ENCODE data around the gene SPATA25.

SPATA25 gene

DNA sequence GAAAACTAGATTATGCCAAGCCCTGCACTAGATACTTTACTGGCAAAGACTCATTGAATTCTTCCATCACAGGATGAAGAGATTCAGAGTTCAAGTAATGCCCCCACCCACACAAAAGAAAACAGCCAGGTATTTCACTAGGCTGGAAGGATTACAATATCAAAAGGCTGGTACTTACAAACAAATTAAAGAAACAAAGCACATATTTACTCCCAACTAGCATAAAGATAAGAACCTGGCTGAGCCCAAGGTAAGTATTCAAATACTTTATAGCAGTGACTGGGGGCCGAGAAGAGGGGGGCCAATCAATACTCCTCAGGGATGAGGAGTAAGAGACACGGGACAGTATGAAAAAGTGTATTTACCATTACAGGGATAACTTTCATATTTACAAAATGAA lies 33.9 kb downstream of the SPATA25 start:
- no peak for TF ChIP-seq ZNF274 (IDR thresholded peaks at IDR 0.05; ENCODE audit: low read depth, low read length)
- H3K4me3 ChIP-seq (ENCODE audit: low read length) = no peak overlapping the region

DNA sequence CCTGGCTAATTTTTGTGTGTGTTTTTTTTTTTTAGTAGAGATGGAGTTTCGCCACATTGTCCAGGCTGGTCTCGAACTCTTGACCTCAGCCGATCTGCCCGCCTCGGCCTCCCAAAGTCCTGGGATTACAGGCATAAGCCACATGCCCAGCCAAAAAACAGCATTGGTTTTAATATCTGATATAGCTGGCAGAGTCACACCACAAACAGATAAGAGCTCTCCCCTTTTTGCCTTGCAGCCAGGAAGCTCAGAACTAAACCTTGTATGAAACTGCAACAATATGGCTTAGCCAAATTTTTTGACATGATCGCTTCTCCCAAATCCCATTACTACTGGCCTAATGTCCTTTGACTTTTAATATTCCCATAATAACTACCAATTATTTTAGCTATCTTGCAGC lies 35.1 kb downstream of the SPATA25 start:
- no peak overlapping the region for H3K4me3 ChIP-seq (ENCODE audit: low read length)
- TF ChIP-seq ZNF274 (IDR thresholded peaks at IDR 0.05; ENCODE audit: low read depth, low read length) = no peak

DNA sequence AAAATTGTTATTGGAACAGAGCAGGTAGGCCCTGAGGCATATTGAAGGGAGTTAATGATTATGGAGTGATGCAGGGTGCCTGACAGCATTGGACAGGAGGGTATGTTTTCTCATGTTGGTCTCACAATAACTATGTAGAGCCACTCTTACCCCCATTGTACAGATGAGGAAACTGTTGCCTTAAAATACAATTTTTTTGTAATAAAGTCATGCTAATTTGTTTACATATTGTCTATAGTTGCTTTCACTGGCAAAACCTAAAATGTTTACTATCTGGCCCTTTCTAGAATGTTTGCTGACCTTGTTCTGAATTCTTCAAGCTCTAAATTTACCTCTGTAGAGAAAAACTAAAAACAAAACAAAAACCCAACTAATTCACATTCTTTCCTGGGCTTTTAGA lies 35.9 kb downstream of the SPATA25 start:
- no peak for TF ChIP-seq ZNF274 (IDR thresholded peaks at IDR 0.05; ENCODE audit: low read depth, low read length)
- H3K4me3 ChIP-seq (ENCODE audit: low read length) = no peak overlapping the region

DNA sequence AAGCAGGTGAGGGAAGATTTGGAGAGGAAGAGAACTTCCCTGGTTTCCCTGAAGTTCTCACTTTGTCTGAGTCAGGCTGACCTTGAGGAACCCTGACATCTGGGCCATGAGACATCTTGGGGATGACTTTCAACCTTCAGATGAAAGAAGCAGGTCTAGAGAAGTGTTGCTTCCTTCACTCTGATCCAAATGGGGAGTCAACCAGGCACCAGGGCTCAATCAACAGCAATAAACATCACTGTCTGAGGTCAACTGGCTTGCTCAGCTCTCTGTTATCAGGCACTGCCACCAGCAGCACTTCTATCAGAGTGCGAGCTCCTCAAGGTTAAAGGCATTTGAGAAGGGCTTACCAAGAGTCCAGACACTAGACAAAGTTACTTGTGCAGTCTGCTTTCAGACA lies 36.5 kb downstream of the SPATA25 start:
- no peak for TF ChIP-seq ZNF274 (IDR thresholded peaks at IDR 0.05; ENCODE audit: low read depth, low read length)
- H3K4me3 ChIP-seq (ENCODE audit: low read length) = no peak overlapping the region

DNA sequence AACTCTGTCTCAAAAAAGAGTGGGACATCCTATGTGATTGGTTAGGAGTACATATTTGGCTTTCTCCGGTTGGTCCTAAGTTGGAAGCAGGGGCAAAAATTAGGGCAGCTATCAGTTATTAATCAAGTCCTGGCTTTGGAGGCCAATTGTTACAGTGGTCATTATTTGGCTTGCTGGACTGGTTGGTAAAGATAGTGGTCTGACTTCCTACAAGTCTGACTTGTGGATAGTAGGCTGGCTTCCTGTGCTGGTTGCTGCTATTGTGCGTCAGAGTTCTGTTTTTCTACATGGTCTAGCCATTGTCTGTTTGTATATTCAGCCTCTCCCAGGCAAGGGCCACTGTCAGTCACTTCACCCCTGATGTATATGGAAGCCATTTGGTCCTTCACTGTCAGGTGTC lies 37.2 kb downstream of the SPATA25 start:
- no peak for TF ChIP-seq ZNF274 (IDR thresholded peaks at IDR 0.05; ENCODE audit: low read depth, low read length)
- no peak overlapping the region for H3K4me3 ChIP-seq (ENCODE audit: low read length)

DNA sequence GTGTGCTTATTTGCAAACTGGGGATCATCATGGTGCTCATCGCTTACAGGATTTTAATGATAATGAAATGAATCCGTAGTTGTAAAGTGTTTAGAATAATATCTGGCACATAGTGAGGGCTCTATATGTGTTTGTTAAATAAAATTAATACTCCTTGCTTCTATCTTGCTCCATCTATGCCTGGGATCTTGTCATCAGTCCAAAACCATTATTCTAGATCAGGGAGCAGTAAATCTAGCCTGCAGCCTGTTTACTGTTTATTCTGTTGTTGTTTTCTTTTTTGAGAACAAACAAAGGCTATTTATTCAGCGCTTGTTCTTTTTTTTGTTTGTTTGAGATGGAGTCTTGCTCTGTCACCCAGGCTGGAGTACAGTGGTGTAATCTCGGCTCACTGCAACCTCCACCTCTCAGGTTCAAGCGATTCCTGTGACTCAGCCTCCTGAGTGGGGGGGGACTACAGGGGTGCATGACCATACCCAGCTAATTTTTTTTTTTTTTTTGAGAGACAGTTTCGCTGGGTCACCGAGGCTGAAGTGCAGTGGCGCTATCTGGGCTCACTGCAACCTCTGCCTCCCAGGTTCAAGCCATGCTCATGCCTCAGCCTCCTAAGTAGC lies 38.3 kb downstream of the SPATA25 start:
- no peak overlapping the region for H3K4me3 ChIP-seq (ENCODE audit: low read length)
- no peak for TF ChIP-seq ZNF274 (IDR thresholded peaks at IDR 0.05; ENCODE audit: low read depth, low read length)

DNA sequence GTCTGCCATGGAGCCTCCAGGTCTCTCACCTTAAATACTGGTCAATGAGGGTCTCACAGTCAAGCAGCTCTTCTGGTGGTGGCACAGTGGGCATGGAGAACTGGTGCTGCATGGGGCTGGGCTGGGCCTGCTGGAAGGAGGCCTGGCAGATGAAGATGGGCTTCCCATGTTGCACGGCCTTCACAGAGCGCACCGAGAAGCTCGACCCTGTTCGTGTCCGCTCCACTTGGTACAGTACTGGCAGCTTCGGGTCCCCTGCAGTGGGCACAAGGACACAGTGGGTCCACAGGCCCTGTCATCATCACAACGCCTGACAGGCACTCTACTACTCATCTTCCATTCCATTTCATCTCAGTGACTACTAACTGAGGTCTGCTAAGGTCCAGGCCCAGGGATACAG lies 39.0 kb downstream of the SPATA25 start:
- no peak for TF ChIP-seq ZNF274 (IDR thresholded peaks at IDR 0.05; ENCODE audit: low read depth, low read length)
- H3K4me3 ChIP-seq (ENCODE audit: low read length) = no peak overlapping the region

DNA sequence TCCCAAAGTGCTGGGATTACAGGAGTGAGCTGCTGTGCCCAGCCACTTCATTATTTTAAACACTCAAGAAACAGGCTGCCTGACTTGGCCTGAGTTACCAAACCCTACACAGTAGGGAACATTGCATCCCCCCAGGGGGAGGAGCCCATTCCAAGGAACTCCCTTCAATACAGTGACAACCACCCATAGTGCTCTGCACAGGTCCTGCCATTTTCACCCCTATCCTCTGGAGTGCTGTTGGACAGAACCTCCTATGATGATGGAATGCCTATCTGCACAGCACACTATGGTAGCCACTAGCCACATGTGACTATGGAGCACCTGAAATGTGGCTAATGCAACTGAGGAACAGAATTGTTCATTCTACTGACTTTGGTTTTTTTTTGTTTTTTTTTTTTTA lies 42.0 kb downstream of the SPATA25 start:
- no peak for TF ChIP-seq ZNF274 (IDR thresholded peaks at IDR 0.05; ENCODE audit: low read depth, low read length)
- no peak overlapping the region for H3K4me3 ChIP-seq (ENCODE audit: low read length)

DNA sequence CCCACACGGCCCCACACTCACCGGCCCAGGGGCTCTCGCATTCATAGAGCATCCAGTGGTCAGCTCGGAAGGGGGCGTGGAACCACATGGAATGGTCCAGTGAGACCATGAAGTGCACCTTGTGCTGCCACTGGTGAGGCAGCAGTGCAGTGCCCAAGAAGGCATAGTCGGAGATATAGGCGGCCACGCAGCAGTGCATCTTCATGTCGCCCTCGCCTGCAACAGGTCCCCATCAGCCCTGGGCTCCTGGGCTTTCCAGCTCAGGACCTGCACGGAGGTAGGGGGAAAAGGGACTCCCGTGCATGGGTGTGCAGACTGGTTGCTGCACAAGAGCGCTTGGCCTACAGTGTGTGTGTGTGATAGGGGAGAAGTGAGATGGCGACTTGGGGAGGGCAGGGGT lies 43.9 kb downstream of the SPATA25 start:
- no peak overlapping the region for H3K4me3 ChIP-seq (ENCODE audit: low read length)
- no peak for TF ChIP-seq ZNF274 (IDR thresholded peaks at IDR 0.05; ENCODE audit: low read depth, low read length)

DNA sequence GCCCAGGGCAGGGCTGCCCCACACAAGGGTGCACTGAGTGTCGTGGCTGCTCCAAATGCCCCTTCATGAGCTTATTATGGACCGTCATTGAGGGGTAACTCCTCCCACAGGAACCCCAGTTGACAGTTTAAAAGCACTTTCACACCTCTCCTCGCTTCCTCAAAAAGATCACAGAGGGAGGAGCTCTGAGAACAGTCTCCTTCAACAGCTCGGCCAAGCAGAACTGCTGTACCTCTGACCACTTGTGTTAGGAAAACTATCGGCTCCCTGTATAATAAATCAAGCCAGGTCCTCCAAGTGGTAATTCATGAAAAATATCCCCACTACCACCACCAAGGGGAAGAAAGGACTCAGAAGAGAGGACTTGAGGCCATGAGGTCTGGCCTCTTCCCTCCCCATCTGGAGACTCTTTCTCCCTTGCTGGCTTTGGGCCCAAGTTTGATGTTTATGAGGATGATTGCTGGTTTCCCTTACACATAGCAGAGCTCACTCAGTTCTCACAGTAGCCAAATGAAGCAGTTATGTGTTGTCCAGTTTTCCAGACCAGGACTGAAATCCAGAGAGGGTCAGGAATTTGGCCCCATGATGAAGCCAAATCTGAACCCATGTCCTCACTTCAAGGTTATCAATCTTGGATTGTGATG lies 45.1 kb downstream of the SPATA25 start:
- H3K4me3 ChIP-seq (ENCODE audit: low read length) = no peak overlapping the region
- no peak for TF ChIP-seq ZNF274 (IDR thresholded peaks at IDR 0.05; ENCODE audit: low read depth, low read length)

DNA sequence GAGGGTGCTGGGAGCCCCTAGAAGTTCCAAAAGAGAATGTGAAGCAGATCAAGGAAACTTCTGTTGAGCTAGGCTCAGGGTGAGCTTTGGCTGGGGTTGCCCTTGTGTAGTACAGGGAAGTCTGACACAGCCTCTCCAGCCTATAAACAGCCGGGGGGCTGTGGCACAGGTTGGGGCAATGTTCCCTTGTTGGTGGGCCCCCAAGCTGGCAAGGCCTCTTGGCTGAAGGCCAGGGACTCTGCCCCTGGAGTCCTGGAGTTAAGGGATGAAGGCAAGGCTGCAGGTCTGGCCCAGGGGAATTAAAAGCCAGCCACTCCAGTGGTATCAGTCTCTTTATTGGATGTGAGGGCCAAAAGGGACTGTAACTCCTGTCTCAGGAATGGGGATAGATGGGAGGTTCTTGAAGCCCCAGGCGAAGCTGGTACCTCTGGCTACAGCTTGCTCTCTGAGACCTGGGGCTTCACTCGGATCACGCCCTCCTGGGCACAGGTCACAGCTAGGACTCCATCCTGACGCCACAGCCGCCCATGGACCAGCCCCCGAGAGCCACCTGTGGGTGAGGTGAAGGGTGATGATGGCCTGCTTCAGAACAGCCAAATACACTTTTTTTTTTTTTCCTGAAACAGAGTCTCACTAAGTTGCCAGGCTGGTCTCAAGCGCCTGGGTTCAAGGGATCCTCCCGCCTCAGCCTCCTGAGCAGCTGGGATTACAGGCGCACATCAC lies 45.9 kb downstream of the SPATA25 start:
- H3K4me3 ChIP-seq (ENCODE audit: low read length) = no peak overlapping the region

DNA sequence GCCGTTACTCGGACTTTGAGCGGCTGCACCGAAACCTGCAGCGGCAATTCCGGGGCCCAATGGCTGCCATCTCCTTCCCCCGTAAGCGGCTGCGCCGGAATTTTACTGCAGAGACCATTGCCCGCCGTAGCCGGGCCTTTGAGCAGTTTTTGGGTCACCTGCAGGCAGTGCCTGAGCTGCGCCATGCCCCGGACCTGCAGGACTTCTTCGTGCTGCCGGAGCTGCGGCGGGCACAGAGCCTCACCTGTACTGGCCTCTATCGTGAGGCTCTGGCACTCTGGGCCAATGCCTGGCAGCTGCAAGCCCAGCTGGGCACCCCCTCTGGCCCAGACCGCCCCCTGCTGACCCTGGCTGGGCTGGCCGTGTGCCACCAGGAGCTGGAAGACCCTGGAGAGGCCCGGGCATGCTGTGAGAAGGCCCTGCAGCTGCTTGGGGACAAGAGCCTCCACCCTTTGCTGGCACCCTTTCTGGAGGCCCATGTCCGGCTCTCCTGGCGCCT lies 46.7 kb downstream of the SPATA25 start:
- TF ChIP-seq ZNF274 (IDR thresholded peaks at IDR 0.05; ENCODE audit: low read depth, low read length) = no peak

More for the DNA sequence above, 45.9 kb downstream of the SPATA25 start:
- TF ChIP-seq ZNF274 (IDR thresholded peaks at IDR 0.05; ENCODE audit: low read depth, low read length) = no peak

DNA sequence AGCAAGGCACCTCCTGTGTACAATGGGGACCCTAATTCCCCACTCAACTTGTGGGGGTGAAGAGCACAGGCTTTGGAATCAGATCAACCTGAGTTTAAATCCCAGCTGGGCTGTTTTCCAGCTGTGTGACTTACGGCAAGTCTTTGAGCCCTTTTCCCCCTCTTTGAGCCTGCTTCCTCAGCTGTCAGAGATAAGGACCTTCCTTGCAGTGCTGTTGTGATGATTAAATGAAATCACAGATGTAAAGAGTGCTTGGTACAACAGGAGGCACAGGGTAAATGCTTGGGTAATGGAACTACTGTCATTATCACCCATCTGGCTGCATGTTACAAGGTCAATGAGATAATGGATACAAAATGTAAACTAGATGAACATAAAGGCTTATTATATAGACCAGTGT lies 50.6 kb downstream of the SPATA25 start:
- no peak overlapping the region for H3K4me3 ChIP-seq (ENCODE audit: low read length)
- no peak for TF ChIP-seq ZNF274 (IDR thresholded peaks at IDR 0.05; ENCODE audit: low read depth, low read length)

More for the DNA sequence above, 46.7 kb downstream of the SPATA25 start:
- H3K4me3 ChIP-seq (ENCODE audit: low read length) = no peak overlapping the region

Data from GM08714 (cell line).